Melanocyte of skin (primary cell): ENCODE measurements around the gene MT1B. TPM values are rescaled to one million over a fixed set of nuclear protein-coding genes. Genes with fewer than 3 reads are reported as not detected.

Experiments
- total RNA-seq, 2 donors: library from RNA; depleted of rRNA; stranded (reverse); fragments of >200 nt; gene quantifications; 2 replicates each; pipeline ENCODE4 v1.2.3, GENCODE V29; 2012

The MT1B gene
- not detected for total RNA-seq

GRCh38 chr16:56651586-56651985, at the start of gene MT1B:
Gene MT1B (plus strand): TSS chr16:56651886. CDS start chr16:56651954, 68 bp downstream.

GRCh38 chr16:56608043-56608875, 43.4 kb upstream of the MT1B start, which contains the start of gene MT2A:
Gene MT2A (plus strand): TSS chr16:56608584. CDS start chr16:56608656, 72 bp downstream.

GRCh38 chr16:56625140-56625942, 26.3 kb upstream of the MT1B start, which contains the start of gene MT1E:
Gene MT1E (plus strand): TSS chr16:56625781. CDS start chr16:56625852, 71 bp downstream.

GRCh38 chr16:56632156-56632847, 19.4 kb upstream of the MT1B start, which contains the start of gene MT1M:
Gene MT1M (plus strand): TSS chr16:56632659. CDS start chr16:56632732, 73 bp downstream.

GRCh38 chr16:56637814-56638750, 13.6 kb upstream of the MT1B start, which contains the start of gene MT1A:
Gene MT1A (plus strand): TSS chr16:56638666. CDS start chr16:56638739, 73 bp downstream.

GRCh38 chr16:56657555-56658326, 6.1 kb downstream of the MT1B start, which contains the start of gene MT1F:
Gene MT1F (plus strand): TSS chr16:56657959. CDS start chr16:56658059, 100 bp downstream.

GRCh38 chr16:56667581-56668571, 16.2 kb downstream of the MT1B start, which contains the start of gene MT1G:
Gene MT1G (minus strand): TSS chr16:56668065. CDS start chr16:56667993, 72 bp downstream.

GRCh38 chr16:56669005-56669839, 17.5 kb downstream of the MT1B start, which contains the start of gene MT1H:
Gene MT1H (plus strand): TSS chr16:56669814. CDS start chr16:56669885, 71 bp downstream.

GRCh38 chr16:56681939-56682702, 30.4 kb downstream of the MT1B start, which contains the start of gene MT1X:
Gene MT1X (plus strand): TSS chr16:56682470. CDS start chr16:56682541, 71 bp downstream.

Other genes starting within 250 kb of the MT1B start
- 100 to 1,000 TPM; 159 to 181 TPM for gene AMFR, start 226.3 kb upstream of the MT1B start, total RNA-seq
- gene NUDT21, start 200.6 kb upstream of the MT1B start, total RNA-seq: 10 to 100 TPM; 43.4 to 89.9 TPM
- gene OGFOD1, start 200.3 kb upstream of the MT1B start, total RNA-seq: 10 to 100 TPM; 69.2 to 86.6 TPM
- gene BBS2, start 131.9 kb upstream of the MT1B start, total RNA-seq: 10 to 100 TPM; 44.3 to 52.3 TPM
- gene MT4, start 86.8 kb upstream of the MT1B start, total RNA-seq: not detected
- gene MT3, start 62.4 kb upstream of the MT1B start, total RNA-seq: not detected
- 100 to 1,000 TPM in 1 of 2 donors, 10 to 100 TPM in 1; 66.6 to 158 TPM for gene MT2A, start 43.3 kb upstream of the MT1B start, total RNA-seq
- gene MT1E, start 26.1 kb upstream of the MT1B start, total RNA-seq: 100 to 1,000 TPM in 1 of 2 donors, 10 to 100 TPM in 1; 42.0 to 141 TPM
- 1 to 10 TPM in 1 of 2 donors, under 1 TPM in 1; 0.67 to 4.1 TPM for gene MT1M, start 19.2 kb upstream of the MT1B start, total RNA-seq
- 1 to 10 TPM; 2.8 to 5.7 TPM for gene MT1A, start 13.2 kb upstream of the MT1B start, total RNA-seq
- 1 to 10 TPM; 5.0 to 6.2 TPM for gene MT1F, start 6.1 kb downstream of the MT1B start, total RNA-seq
- gene MT1G, start 16.2 kb downstream of the MT1B start, total RNA-seq: 1 to 10 TPM; 1.4 to 4.3 TPM
- gene MT1H, start 17.9 kb downstream of the MT1B start, total RNA-seq: not detected
- gene MT1X, start 30.6 kb downstream of the MT1B start, total RNA-seq: 100 to 1,000 TPM; 131 to 136 TPM
- 100 to 1,000 TPM; 122 to 149 TPM for gene NUP93, start 78.2 kb downstream of the MT1B start, total RNA-seq
- not detected for gene SLC12A3, start 213.3 kb downstream of the MT1B start, total RNA-seq